ENCODE results near the gene PAPLN. TPM values are rescaled to one million over a fixed set of nuclear protein-coding genes. Genes with fewer than 3 reads are reported as not detected.

Gene PAPLN
- total RNA-seq, 3 donors from 2014 or later, result 19.7 to 29.9 (median 23.8) TPM

DNA sequence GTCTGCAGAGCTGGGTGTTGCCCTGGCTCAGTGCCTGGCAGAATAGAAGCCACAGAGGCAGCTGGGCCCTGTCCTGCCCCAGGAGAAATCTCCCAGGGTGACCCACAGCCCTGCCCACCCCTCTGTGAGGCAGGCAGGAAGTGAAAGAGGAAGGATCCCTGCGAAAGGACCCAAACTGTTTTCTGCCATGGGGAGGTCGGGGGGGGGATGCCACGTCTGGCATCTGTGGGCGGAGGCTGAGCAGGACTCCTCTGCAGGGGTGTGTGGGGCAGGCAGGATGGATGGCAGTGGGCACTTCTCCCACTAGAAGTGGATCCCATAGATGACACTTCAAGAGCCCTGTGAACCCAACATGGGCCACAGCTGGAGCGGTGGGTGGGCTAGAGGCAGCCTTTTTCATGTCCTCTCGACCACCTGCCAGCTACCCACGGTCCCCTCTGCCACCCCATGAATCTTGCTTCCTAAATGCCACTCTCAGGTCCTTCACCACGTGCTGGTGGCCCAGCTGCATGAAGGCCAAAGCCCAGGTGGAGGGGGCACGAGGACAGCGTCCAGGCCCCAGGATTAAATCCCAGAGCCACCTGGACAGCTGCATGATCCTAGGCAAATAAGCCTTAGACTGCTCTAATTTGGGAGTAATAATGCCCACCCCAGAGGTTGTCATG, 3.6 kb downstream of the PAPLN start:
- Histone ChIP-seq H3K27me3 (no peaks in the 10 kb centered on the region), H3K36me3 (no peaks in the 10 kb centered on the region), H3K4me3 (no peak overlapping the region), H3K9me3 (no peaks in the 10 kb centered on the region), H3K27ac (peak overlapping the region in 1 of 2 donors; percentile 52), H3K4me1 (peaks cover 7 to 10% of the 10 kb centered on the region in 2 donors)
- intact Hi-C loops (cut with DNase I; ENCODE audit: low total_unique reads), result no loop called here
- DNase-seq (ENCODE audit: low spot score in 2 of 2), result peak in 1 of 2 donors; percentile 38
- TF ChIP-seq POLR2A (IDR thresholded peaks at IDR 0.05) (no peak), POLR2AphosphoS5 (IDR thresholded peaks at IDR 0.05) (no peak)
- TF ChIP-seq, protein P1, sequence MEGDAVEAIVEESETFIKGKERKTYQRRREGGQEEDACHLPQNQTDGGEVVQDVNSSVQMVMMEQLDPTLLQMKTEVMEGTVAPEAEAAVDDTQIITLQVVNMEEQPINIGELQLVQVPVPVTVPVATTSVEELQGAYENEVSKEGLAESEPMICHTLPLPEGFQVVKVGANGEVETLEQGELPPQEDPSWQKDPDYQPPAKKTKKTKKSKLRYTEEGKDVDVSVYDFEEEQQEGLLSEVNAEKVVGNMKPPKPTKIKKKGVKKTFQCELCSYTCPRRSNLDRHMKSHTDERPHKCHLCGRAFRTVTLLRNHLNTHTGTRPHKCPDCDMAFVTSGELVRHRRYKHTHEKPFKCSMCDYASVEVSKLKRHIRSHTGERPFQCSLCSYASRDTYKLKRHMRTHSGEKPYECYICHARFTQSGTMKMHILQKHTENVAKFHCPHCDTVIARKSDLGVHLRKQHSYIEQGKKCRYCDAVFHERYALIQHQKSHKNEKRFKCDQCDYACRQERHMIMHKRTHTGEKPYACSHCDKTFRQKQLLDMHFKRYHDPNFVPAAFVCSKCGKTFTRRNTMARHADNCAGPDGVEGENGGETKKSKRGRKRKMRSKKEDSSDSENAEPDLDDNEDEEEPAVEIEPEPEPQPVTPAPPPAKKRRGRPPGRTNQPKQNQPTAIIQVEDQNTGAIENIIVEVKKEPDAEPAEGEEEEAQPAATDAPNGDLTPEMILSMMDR (IDR thresholded peaks at IDR 0.05), result no peak

DNA sequence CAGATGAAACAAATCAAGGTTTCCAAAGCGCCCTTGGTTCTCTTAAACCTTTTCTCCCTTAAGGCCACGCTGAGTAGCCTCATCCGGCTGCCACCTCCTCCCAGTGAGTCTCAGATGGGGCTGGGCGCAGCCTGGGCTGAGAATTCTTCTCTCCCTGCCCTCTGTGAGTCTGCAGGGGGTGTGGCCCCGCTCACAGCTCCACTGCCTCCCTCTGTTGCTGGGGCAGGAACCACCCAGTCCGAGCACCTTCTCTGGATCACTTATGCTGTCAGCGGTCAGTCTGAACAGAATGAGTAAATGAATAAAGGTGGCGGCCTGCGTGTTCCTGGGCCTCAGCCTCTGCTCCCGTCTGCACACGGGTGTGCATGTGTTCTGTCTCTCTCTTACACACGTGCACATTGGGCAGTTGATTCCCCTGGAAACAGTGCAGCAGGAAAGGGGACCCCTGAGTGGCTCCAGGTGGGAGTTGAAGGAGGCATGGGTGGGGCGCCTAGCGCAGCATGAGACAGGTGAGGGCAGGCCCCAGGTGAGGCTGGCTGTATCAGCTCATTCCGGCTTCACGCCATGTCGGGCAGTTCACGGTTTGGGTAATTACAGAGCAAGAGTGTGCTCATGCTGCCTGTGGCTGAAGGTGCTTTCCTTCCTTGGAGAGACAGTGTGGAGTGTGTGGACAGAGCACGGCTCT, 4.3 kb downstream of the PAPLN start:
- peak overlapping the region; percentile 36 to 79 for H3K27ac ChIP-seq
- H3K9me3 ChIP-seq, result no peaks in the 10 kb centered on the region
- DNase-seq (ENCODE audit: low spot score in 2 of 2), result peak in 1 of 2 donors; percentile 37
- no peaks in the 10 kb centered on the region for H3K36me3 ChIP-seq
- TF ChIP-seq, protein P1 (IDR thresholded peaks at IDR 0.05), result no peak
- TF ChIP-seq POLR2AphosphoS5 (IDR thresholded peaks at IDR 0.05) (no peak), POLR2A (IDR thresholded peaks at IDR 0.05) (no peak)
- no peaks in the 10 kb centered on the region for H3K27me3 ChIP-seq
- H3K4me3 ChIP-seq, result peak overlapping the region in 1 of 3 donors; percentile 44
- intact Hi-C loops (cut with DNase I; ENCODE audit: low total_unique reads), result no loop called here
- peaks cover 7 to 10% of the 10 kb centered on the region in 2 donors for H3K4me1 ChIP-seq

DNA sequence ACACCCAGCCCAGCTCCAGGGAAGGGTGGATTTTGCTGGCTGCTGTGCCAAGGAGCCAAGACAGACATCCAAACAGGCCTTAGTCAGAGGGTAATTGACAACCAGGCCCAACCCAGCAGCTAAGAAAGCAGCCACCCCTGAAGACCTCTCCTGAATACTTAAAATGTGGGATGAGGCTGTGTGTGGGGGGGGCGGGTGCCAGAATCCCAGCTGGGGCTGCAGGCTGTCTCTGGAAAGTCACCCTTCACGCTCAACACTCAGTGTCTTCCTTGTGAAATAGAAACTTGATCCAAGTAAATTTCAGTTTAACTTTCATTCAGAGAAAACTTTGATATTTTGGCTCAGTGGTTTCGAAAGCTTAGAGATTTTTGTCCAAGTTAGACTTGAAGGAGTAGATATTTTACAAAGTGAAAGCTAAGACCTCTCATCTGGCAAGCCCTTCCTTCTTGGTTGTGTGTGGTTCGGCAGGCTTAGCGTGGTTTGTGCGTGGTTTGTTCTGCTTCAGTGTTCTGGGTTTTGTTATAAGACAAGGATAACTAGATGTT, 5.1 kb downstream of the PAPLN start:
- Histone ChIP-seq H3K27me3 (no peaks in the 10 kb centered on the region), H3K36me3 (no peaks in the 10 kb centered on the region), H3K4me3 (peak overlapping the region in 2 of 3 donors; percentile 11 to 44), H3K27ac (peak overlapping the region; percentile 36 to 79), H3K4me1 (peaks cover 7 to 10% of the 10 kb centered on the region in 2 donors), H3K9me3 (no peaks in the 10 kb centered on the region)
- intact Hi-C loops (cut with DNase I; ENCODE audit: low total_unique reads), result no loop called here
- DNase-seq (ENCODE audit: low spot score in 2 of 2), result no peak
- TF ChIP-seq POLR2AphosphoS5 (IDR thresholded peaks at IDR 0.05), result no peak
- no peak for TF ChIP-seq POLR2A (IDR thresholded peaks at IDR 0.05)
- TF ChIP-seq, protein P1 (IDR thresholded peaks at IDR 0.05), result no peak

DNA sequence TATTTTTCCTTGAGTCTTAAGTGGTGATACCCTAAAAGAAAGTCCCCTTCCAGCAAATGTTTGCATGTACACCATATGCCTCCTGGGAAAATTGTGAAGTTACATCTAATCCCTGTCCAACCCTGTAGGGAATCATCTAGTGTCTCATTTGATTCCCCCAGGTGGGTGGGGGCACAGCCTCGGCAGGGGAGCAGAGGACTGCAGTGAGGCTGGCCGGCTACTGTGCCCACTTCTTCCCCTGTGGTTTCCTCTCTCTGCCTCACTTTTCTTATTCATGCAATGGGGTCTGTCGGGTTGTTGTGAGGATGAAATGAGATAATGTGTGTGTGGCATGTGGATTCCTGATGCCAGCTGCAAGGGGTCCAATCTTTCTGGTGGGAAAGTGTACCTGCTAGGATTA, 6.0 kb downstream of the PAPLN start:
- intact Hi-C loops (cut with DNase I; ENCODE audit: low total_unique reads), result no loop called here
- TF ChIP-seq POLR2A (IDR thresholded peaks at IDR 0.05) (no peak), POLR2AphosphoS5 (IDR thresholded peaks at IDR 0.05) (no peak)
- TF ChIP-seq, protein P1 (IDR thresholded peaks at IDR 0.05), result no peak
- no peaks in the 10 kb centered on the region for H3K9me3 ChIP-seq
- no peaks in the 10 kb centered on the region for H3K36me3 ChIP-seq
- H3K4me3 ChIP-seq, result no peak overlapping the region
- H3K27ac ChIP-seq, result peak overlapping the region in 1 of 2 donors; percentile 74
- DNase-seq (ENCODE audit: low spot score in 2 of 2), result no peak
- peaks cover 7 to 10% of the 10 kb centered on the region in 2 donors for H3K4me1 ChIP-seq
- H3K27me3 ChIP-seq, result no peaks in the 10 kb centered on the region

DNA sequence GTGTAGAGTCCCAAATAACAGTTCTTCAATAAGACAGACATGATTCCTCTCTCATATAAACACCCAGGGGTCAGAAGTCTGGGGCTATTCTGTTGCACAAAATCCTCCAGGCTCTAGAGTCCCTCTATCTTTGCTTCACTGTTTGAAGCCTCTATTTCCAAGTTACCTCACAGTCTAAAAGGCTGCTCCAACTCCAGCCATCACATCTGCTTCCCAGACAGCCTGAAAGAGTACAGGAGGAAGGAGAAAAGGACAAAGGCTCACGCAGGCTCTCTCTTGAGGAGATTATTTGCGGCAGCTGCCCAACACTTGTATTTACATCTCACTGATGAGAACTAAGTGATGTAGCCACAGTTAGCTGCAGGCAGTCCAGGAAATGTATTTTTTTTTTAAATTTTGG, 6.4 kb downstream of the PAPLN start:
- no peaks in the 10 kb centered on the region for H3K9me3 ChIP-seq
- TF ChIP-seq, protein P1 (IDR thresholded peaks at IDR 0.05), result no peak
- TF ChIP-seq POLR2A (IDR thresholded peaks at IDR 0.05), result no peak
- TF ChIP-seq POLR2AphosphoS5 (IDR thresholded peaks at IDR 0.05), result no peak
- H3K27me3 ChIP-seq, result no peaks in the 10 kb centered on the region
- H3K4me1 ChIP-seq, result peaks cover 5 to 8% of the 10 kb centered on the region in 2 donors
- intact Hi-C loops (cut with DNase I; ENCODE audit: low total_unique reads), result no loop called here
- H3K27ac ChIP-seq, result no peak overlapping the region
- DNase-seq (ENCODE audit: low spot score in 2 of 2), result no peak
- H3K36me3 ChIP-seq, result no peaks in the 10 kb centered on the region
- H3K4me3 ChIP-seq, result no peak overlapping the region
